Stimulated activated naive CD4-positive, alpha-beta T cell (primary cell): Measurements from ENCODE around the gene PPA1.
A peak's percentile ranks its signal among the peaks of the same experiment; 100 is the strongest.
"Not testable (repeated sequence)": the region's sequence is repeated elsewhere in the genome, so short reads cannot be mapped to it uniquely, and the experiment has no call there.

Experiments used
- DNase-seq, 6 experiments: peaks; one replicate each; lab custom pipeline; 2025; lab: John Stamatoyannopoulos, UW

Gene PPA1

GRCh38 chr10:70233109-70233938, at the start of gene PPA1:
Gene PPA1, minus strand, starts transcription at chr10:70233429. Its CDS starts 102 bp downstream, at chr10:70233327.
- DNase-seq, result peak; percentile 97 to 99 (median 98)

DNA sequence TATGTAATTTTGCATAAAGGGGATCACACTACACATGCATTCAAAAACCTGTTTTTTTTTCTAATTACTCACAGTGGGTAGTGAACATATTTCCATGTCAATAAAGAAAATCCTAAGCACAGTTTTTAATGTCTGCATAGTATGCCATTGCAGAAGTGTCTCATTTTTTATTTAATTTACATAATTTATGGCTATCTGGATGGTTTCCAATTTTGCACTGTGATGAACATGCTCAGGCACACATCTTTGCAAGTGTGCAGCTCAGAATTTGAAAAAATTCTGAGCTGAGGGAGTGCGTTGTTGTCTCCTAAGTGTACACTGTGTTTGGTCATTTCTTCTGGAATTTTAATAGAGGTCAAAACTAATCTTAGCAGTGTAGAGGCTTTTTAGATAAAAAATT, 48.4 kb upstream of the PPA1 start:
- no peak for DNase-seq

DNA sequence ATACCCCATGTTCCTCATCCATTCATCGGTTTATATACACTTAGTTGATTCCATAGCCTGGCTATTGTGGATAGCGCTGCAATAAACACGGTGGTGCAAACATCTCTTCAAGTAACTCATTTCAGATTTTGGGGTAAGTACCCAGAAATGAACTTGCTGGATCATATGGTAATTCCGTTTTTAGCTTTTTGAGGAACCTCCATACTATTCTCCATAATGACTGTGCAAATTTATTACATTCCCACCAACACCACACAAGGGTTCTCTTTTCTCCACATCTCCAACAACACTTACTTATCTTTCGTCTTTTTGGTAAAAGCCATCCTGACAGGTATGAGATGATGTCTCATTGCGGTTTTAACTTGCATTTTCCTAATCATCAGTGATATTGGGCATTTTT, 46.9 kb upstream of the PPA1 start:
- DNase-seq, result no peak

DNA sequence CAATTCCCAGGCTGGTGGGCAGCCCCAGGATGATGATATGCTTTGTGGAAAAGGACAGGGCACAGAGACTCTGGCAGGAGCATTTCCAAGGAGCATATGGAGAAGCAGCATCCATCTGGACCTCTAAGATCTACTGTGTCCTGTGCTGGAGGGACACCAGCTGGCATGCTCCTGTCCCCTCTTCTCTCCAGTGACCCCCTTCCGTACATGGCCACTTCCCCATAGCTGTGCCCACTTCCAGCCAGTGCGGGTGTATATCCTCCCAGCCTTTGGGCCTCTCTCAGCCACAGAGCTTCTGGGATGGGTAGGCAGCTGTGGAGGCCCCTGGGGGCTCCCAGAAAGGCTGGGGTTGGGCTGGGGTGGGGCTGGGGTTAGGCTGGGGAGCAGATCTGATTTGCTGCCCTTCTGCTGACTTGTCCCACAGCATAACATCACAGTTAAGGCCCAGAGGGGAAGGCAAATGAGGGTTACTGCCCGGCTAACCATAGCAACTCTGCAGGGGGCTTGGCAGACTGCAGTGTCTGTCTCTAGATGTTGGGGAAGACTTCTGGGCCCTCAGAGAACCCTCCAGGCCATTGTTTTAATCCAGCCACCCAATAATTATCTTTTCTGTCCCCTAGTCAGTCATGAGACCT, 44.3 kb upstream of the PPA1 start:
- DNase-seq, result no peak

- DNase-seq, result no peak
Observed at GRCh38 chr10:70274643-70275042, 41.4 kb upstream of the PPA1 start.

- peak in 3 of 6 experiments; percentile 15 to 23 (median 23) for DNase-seq
Observed at GRCh38 chr10:70272925-70273316, 39.7 kb upstream of the PPA1 start.

GRCh38 chr10:70271996-70272924, 39.0 kb upstream of the PPA1 start:
- no peak for DNase-seq

GRCh38 chr10:70270952-70271351, 37.7 kb upstream of the PPA1 start:
- no peak for DNase-seq

- no peak for DNase-seq
Observed at GRCh38 chr10:70269741-70270140, 36.5 kb upstream of the PPA1 start.

DNA sequence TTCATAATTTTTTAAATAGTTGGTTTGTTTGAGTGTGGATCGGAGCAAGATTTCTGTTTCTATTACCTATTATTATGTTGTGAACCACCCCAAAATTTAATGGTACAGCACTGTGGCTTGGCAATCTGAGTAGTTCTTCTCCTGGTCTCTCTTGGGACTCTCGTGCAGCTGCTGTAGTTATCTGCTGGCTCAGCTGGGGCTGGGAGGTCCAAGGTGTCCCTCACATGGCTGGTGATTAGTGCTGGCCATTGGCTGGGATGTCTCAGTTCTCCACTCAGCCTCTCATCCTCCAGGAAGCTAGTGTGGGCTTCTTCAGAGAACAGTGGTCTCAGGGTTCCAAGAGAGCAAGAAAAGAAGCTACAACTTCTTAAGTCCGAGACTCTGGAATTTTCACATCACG, 35.1 kb upstream of the PPA1 start:
- DNase-seq, result no peak

DNA sequence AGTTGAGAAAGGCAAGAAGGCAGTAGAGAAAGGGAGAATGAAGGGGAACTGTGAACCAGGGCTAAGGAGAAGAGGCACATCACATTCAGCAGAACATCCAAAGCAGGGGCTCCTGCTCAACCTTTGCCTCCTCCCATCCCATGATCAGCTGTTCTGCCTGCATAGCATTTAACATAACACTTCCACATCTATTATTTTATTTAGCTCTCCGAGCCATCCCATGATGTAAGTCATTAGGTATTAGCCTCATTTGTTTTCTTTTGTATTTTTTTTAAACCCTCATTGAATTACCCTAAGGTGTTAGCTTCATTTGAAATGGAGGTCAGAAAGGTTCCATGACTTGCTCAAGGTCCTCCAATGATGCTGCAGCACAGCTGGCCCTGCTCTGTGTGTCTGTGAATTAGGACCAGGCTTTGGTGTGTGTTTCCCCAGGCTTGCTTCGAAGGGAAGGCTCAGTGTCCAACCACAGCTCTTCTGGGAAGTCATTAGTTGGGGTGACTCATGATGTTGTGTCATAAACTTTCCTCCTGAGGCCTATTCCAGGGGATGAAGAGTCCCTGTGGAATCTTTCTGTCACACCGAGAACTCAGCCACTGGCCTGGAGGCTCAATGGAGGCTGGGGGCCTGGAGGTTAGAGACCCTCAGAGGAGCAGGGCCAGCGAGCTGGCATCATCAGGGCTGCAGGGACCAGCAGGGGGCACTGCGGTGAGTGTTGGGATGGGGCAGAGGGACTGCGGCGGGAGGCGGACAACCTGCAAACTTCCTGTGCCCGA, 34.1 kb upstream of the PPA1 start:
- no peak for DNase-seq

DNA sequence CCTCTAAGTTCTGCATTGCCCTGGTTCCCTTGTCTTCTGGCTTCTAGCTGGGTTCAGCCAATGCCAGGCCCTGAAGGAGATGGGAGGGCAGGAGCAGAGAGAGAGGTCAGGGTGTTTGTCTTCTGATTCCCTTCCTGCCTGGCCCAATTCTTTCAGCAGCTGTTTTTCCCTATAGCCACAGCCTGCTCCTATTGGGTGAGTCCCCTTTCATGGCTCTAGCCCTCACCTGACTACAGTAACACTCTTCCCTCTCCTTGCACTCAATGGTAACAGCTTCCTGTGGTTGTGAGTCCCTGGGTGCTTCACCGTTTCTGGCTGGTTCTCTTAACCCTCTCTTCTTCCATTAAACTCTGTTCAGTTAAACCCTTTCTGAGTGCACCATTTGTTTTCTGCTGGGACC, 33.5 kb upstream of the PPA1 start:
- DNase-seq, result no peak

DNA sequence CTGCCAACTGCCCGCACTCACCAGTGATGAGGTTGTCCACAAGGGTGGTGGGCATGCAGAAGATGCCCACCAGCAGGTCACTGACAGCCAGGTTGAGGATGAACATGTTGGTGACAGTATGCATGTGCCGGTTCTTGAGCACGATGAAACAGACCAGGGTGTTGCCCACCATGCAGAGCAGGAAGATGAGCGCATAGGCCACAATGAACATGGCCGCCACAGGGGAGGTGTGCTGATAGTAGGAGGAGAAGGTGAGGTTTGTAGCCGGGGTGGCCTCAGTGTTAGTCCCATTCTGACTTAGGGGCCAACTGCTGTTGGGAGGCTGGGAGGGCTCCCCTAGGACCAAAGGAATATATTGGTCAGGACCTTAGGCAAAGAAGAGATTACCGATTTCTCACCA, 32.8 kb upstream of the PPA1 start:
- no peak for DNase-seq

GRCh38 chr10:70265032-70265689, 31.9 kb upstream of the PPA1 start:
- DNase-seq, result no peak

- DNase-seq, result no peak
Observed at GRCh38 chr10:70260734-70261133, 27.5 kb upstream of the PPA1 start.

DNA sequence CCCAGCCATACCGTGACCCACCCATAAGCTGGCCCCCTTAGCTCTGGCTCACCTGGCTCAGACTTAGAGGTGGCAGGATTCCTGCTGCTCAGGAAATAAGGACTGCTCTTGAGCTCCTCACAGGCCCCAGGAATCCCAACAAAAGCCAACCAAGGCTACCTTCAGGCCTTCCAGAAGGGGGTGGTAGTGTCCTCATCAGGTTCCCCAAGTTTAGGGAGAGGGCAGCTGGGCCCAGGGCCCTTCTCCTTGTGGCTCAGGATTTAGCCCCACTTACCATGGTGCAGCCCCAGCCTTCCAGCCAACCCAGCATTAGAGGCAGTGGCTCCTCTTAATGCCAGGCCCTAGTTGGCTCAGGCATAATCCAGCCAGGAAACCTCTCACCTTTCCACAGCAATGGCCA, 27.0 kb upstream of the PPA1 start:
- DNase-seq, result no peak

- no peak for DNase-seq
Observed at GRCh38 chr10:70258216-70258615, 25.0 kb upstream of the PPA1 start.

DNA sequence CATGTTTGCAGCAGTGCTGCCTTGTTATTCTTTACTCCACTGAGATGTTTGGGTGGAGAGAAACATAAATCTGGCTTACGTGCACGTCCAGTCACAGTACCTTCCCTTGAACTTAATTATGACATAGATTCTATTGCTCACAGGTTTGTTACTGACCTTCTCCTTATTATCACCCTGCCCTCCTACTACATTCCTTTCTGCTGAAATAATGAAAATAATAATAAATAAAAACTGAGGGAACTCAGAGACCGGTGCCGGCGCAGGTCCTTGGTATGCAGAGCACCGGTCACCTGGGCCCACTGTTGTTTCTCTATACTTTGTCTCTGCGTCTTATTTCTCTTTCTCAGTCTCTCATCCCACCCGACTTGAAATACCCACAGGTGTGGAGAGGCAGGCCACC, 24.6 kb upstream of the PPA1 start:
- not testable (repeated sequence) for DNase-seq

GRCh38 chr10:70256463-70256862, 23.2 kb upstream of the PPA1 start:
- DNase-seq, result no peak

GRCh38 chr10:70255329-70256299, 22.4 kb upstream of the PPA1 start:
- peak in 2 of 6 experiments; percentile 2 to 21 for DNase-seq
